GM12891 (cell line): ENCODE measurements around the gene RCCD1.

Source experiments
- DNase-seq: peaks from one replicate; pipeline ENCODE4 v3.0.0; 2011; ENCODE audit warnings: low spot score; ENCODE audit not compliant: insufficient read length
- FAIRE-seq: peaks from 2 replicates; lab custom pipeline; 2011; peaks lifted over from hg19 to GRCh38; lab: Jason Lieb, UNC
- PAX5 ChIP-seq: IDR thresholded peaks from 2 replicates; pipeline ENCODE4 v1.6.1; 2011; ENCODE audit warnings: low read length, moderate library complexity, mild to moderate bottlenecking; ENCODE audit not compliant: insufficient read depth, severe bottlenecking
- POLR2A ChIP-seq: IDR thresholded peaks from 2 replicates; pipeline ENCODE4 v1.6.1; 2011; ENCODE audit warnings: low read depth, low read length, control low read depth
- POLR2AphosphoS5 ChIP-seq: IDR thresholded peaks from 2 replicates; pipeline ENCODE4 v1.6.1; 2011; ENCODE audit warnings: low read depth, low read length, control low read depth
- POU2F2 ChIP-seq: IDR thresholded peaks from 2 replicates; pipeline ENCODE4 v1.6.1; 2011; ENCODE audit warnings: low read depth, mild to moderate bottlenecking, control low read depth, low read length, moderate library complexity
- SPI1 ChIP-seq: IDR thresholded peaks from 2 replicates; pipeline ENCODE4 v1.6.1; 2011; ENCODE audit warnings: low read depth, low read length, control low read depth
- TAF1 ChIP-seq: IDR thresholded peaks from 2 replicates; pipeline ENCODE4 v1.6.1; 2011; ENCODE audit warnings: low read depth, low read length, control low read depth

Gene RCCD1

DNA sequence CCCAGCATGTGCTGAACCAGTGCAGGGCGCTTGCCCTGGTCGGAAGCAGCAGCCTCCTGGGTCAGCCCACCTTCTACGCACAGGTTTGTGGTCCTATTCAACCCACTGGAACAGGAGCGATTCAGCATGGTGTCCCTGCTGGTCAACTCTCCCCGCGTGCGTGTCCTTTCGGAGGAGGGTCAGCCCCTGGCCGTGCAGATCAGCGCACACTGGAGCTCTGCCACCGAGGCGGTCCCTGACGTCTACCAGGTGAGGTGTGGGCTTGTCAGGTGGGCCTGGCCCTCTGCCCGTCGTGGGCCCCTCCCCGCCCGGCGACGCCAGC, 43.4 kb upstream of the RCCD1 start:
- no peak for FAIRE-seq
- no peak for TF ChIP-seq POLR2A
- TF ChIP-seq POU2F2: no peak
- TF ChIP-seq PAX5: no peak
- TF ChIP-seq POLR2AphosphoS5: no peak
- no peak for TF ChIP-seq SPI1
- TF ChIP-seq TAF1: no peak
- no peak for DNase-seq

GRCh38 chr15:90911906-90912769, 42.5 kb upstream of the RCCD1 start:
- DNase-seq (no peak), FAIRE-seq (no peak)
- TF ChIP-seq PAX5: no peak
- no peak for TF ChIP-seq POLR2A
- TF ChIP-seq POU2F2: no peak
- TF ChIP-seq TAF1: no peak
- no peak for TF ChIP-seq SPI1
- TF ChIP-seq POLR2AphosphoS5: no peak

GRCh38 chr15:90912770-90913075, 42.0 kb upstream of the RCCD1 start:
- no peak for DNase-seq
- TF ChIP-seq TAF1: no peak
- no peak for TF ChIP-seq POLR2A
- no peak for TF ChIP-seq PAX5
- no peak for TF ChIP-seq SPI1
- TF ChIP-seq POU2F2: no peak
- no peak for TF ChIP-seq POLR2AphosphoS5
- no peak for FAIRE-seq

- TF ChIP-seq TAF1: no peak
- no peak for TF ChIP-seq POLR2A
- no peak for TF ChIP-seq PAX5
- TF ChIP-seq POLR2AphosphoS5: no peak
- no peak for TF ChIP-seq SPI1
- no peak for TF ChIP-seq POU2F2
- FAIRE-seq (no peak), DNase-seq (no peak)
These were observed 41.2 kb upstream of the RCCD1 start for GRCh38 chr15:90913398-90913944.

GRCh38 chr15:90914305-90915080, 40.2 kb upstream of the RCCD1 start:
- TF ChIP-seq POU2F2: no peak
- TF ChIP-seq TAF1: no peak
- no peak for TF ChIP-seq POLR2A
- TF ChIP-seq SPI1: no peak
- no peak for TF ChIP-seq PAX5
- TF ChIP-seq POLR2AphosphoS5: no peak
- DNase-seq (no peak), FAIRE-seq (no peak)

DNA sequence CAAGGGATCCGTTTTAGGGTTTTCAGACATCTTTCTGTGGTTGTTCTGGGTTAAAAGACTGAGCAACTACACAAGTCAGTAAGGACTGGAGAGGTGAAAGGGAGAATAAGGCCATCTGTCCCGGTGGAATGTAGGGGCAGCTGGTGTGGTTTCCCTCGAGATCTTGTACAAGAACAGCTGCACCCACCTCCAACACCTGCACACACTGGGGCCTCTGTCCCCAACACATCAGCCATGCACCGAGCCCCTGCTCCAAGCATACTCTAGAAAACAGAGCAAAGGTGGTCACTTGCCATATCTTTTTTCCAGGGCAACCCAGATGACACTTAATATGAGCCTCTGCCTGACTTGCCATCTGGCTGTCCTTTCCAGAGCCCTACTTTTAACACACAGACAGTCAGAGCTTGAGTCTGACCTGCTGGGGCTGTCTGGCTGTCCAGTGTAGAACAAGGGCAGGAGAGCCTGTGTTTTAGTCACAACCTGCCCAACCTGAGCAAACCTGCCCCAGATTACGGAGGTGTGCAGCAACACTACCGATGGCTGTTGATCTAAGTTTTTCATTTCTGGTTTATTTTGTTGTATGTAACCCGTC, 39.4 kb upstream of the RCCD1 start:
- FAIRE-seq (no peak), DNase-seq (no peak)
- TF ChIP-seq POLR2A: no peak
- no peak for TF ChIP-seq POLR2AphosphoS5
- no peak for TF ChIP-seq POU2F2
- no peak for TF ChIP-seq TAF1
- TF ChIP-seq PAX5: no peak
- TF ChIP-seq SPI1: no peak

DNA sequence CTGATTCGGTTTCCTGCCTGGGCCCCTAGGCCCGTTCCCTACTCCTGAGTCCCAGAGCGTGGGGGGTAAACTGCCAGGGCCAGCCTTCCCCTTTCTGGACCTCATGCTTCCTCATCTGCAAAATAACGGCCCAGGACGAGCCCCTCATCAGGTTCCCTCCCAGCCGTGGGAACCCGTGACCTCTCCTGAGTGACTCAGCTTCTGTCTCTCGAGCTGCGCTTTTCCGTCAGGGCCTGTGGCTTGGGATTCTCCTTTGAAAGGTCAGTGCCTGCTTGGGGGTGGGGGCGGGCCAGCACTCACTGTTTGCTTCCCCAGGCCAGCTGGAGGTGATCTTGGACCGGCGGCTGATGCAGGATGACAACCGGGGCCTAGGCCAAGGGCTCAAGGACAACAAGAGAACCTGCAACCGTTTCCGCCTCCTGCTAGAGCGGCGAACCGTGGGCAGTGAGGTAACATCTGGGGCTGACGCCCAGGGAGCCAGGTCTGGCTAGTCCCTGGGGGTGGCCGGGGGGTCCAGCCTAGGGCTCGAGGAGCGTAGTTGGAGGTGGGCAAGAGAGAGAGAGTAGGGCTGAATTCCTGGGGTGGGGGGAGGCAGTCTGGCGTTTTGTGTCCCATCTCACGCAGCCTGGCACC, 38.8 kb upstream of the RCCD1 start:
- TF ChIP-seq POLR2A (no peak), POLR2AphosphoS5 (no peak), POU2F2 (no peak), TAF1 (no peak), PAX5 (no peak), SPI1 (no peak)
- FAIRE-seq (no peak), DNase-seq (no peak)

DNA sequence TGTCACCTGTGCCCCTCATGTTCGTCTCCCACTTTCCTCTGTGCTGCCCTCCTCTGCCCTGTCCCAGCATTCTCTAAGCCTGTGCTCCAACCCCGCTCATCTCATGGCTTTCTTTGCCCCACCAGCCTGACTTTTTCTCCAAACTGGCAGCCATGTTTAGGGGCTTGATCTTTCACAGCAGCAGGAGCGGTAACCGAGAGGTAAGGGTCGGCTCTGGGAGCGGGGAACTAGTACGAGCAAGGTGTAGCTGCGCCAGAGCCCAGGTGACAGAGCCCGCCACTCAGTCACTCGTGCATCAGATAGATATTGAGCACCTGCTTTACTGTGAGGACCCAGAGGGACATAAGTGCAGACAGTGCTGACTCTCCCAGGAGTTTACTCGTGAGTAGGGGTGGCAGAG, 38.2 kb upstream of the RCCD1 start:
- FAIRE-seq (no peak), DNase-seq (no peak)
- no peak for TF ChIP-seq SPI1
- no peak for TF ChIP-seq POLR2AphosphoS5
- no peak for TF ChIP-seq TAF1
- no peak for TF ChIP-seq POLR2A
- TF ChIP-seq PAX5: no peak
- no peak for TF ChIP-seq POU2F2
